Stimulated activated CD4-positive, alpha-beta T cell treated with anti-CD3 and anti-CD28 coated beads, Interleukin-4, amount 100 ng/mL, for 4 hours (primary cell): Measurements from ENCODE around the gene AQP10.
"Not testable (repeated sequence)": the region's sequence is repeated elsewhere in the genome, so short reads cannot be mapped to it uniquely, and the experiment has no call there.

ENCODE experiments used
- DNase-seq, 2 experiments: peaks; one replicate each; pipeline ENCODE4 v3.0.0-alpha.2; 2020

Gene AQP10

GRCh38 chr1:154320882-154321608 lies at the start of gene AQP10:
TSS of gene AQP10 (plus strand) at chr1:154321093. CDS start at chr1:154321156, 63 bp downstream.
- no peak for DNase-seq

DNA sequence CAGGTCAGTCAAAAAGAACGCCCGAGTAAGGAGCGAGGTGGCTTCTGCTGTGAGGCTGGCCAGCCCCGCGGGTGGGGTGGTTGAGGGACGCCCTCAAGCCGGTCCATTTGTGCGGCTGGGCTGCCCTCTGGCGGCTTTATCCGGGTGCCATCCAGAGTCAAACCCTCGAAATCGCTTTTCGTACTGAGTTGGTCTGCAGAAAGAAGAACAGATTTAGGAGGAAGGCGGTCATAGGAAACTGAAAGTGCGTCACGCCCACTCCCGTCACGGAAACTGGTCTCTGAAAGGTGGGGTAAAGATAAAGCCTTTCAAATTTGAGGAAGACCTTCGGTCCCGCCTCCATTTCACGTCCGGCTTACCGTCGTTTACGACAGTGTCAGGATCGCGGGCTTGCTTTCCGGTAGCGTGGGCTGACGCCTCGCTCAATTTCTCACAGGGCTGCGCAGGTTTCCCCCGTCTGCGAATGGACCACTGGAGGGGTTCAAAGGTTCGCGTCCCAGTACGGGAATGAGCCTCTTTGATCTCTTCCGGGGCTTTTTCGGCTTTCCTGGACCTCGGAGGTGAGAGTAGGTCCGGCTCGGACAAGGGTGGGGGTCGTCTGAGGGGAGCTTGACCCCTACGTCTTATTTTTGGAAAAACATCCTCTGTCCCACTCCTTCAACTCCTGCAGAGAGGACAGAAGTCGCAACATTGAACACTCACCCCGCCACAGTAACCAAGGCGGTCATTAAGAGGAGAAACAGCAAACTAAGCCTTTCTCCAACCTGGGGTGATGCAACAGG lies 48.5 kb upstream of the AQP10 start, which contains the start of gene HAX1:
Gene HAX1 (plus strand): TSS at position 413 of the 782 bp plus-strand sequence. CDS start 95 bp downstream, at position 508.
- DNase-seq = peak; percentile 94 to 98

DNA sequence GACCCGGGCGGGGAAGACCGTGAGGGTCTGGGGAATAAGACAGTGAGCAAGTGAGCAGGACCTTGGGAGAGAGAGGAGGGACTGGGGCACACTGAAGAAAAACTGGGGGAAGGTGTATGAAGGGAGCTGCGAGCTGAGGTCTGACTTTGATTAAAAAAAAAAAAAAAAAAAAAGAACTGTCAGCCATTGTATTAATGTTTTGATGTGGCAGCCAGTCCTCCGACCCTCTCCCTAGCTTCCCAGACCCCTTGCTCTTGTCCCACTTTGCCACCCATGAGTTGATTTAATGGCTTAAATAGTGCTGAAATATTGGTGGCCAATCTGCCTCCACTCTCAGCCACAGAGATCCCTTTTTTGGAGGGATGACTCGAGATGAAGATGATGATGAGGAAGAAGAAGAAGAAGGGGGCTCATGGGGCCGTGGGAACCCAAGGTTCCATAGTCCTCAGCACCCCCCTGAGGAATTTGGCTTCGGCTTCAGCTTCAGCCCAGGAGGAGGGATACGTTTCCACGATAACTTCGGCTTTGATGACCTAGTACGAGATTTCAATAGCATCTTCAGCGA lies 47.8 kb upstream of the AQP10 start:
- no peak for DNase-seq

GRCh38 chr1:154276797-154277196 lies 44.1 kb upstream of the AQP10 start:
- DNase-seq = peak in 1 of 2 experiments; percentile 19

DNA sequence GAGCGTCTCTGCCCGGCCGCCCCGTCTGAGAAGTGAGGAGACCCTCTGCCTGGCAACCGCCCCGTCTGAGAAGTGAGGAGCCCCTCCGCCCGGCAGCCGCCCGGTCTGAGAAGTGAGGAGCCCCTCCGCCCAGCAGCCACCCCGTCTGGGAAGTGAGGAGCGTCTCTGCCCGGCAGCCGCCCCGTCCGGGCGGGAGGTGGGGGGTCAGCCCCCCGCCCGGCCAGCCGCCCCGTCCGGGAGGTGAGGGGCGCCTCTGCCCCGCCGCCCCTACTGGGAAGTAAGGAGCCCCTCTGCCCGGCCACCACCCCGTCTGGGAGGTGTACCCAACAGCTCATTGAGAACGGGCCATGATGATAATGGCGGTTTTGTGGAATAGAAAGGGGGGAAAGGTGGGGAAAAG lies 33.3 kb upstream of the AQP10 start:
- DNase-seq = not testable (repeated sequence)

- no peak for DNase-seq
These were observed 32.2 kb upstream of the AQP10 start for GRCh38 chr1:154288661-154289060.

GRCh38 chr1:154290921-154291320 lies 30.0 kb upstream of the AQP10 start:
- DNase-seq = no peak

DNA sequence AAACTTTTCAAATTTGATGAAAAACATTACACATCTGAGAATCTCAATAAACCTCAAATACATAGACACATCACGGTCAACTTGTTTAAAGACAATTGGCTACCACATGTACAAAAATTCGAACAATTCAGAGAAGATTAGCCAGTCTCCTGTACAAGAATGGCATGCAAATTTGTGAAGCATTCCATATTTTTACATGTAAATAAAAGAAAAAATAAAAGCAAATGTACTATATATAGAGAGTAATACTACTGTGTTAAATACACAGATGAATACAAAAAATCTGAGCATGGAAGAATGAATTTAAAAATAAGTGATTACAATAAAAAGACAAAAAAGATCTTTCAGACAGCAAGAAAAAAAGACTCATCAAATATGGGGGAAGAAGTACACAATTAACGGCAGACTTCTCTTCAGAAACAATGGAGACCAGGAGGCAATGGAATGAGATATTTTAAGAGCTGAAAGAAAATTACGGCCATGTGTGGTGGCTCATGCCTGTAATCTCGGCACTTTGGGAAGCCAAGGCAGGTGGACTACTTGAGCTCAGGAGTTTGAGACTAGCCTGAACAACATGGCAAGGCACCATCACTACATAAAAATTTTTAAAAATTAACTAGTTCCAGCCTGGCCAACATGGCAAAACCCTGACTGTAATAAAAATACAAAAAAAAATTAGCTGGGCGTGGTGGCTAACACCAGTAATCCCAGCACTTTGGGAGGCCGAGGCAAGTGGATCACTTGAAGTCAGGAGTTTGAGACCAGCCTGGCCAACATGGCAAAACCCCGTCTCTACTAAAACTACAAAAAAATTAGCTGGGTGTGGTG lies 25.3 kb upstream of the AQP10 start:
- DNase-seq = no peak

- DNase-seq = no peak
These were observed 19.3 kb upstream of the AQP10 start for GRCh38 chr1:154301582-154301981.

DNA sequence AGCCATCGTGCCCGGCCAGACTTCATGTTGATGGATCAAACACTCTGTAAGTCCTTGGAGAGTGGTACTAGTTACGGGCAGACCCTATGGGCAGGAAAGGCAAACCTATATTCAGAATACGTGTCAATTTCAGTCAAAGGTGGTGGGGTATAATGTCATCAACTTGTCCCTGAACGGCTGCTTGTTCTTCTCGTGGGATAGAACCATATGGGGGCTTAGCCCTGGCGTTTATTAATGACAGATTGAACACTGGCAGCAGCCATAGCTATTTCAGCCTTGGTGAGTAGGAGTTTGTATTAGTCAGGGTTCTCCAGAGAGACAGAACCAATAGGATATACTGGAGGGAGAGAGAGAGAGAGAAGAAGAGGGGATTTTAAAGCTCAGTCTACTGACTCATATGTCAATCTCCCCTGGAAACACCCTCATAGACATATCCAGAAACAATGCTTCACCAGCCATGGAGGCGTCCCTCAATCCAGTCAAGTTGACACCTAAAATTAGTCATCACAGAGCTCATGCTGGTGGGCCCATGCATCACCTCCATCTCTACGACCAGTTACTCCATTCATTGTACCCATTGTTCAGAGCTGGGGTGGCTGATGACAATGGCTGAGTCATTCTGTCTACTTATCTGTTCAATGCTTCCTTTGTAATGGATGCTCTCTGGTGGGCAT lies 16.1 kb upstream of the AQP10 start:
- DNase-seq = peak; percentile 6 to 42

DNA sequence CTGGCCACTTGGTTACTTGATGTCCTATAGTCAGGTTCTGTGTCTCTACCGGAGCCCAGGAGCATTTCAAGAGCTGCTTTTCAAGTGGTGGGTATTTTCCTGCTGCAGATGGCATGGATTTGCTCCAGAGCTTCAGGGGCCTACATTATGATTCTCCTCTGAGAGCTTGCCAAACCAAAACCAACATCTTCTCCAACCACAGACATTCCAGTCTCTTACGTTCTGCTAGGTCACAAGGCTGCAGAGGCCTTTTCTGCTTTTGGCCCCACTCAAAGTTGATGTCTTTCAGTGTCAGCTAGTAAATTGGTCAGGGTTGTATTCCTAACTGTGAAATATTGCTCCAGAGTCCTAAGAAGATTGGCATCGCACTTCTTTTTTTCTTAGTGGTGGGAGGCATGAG lies 14.7 kb upstream of the AQP10 start:
- DNase-seq = no peak

- not testable (repeated sequence) for DNase-seq
These were observed 13.1 kb upstream of the AQP10 start for GRCh38 chr1:154307670-154308270.

GRCh38 chr1:154309136-154309535 lies 11.8 kb upstream of the AQP10 start:
- DNase-seq = not testable (repeated sequence)

GRCh38 chr1:154312229-154313065 lies 8.4 kb upstream of the AQP10 start:
- not testable (repeated sequence) for DNase-seq

DNA sequence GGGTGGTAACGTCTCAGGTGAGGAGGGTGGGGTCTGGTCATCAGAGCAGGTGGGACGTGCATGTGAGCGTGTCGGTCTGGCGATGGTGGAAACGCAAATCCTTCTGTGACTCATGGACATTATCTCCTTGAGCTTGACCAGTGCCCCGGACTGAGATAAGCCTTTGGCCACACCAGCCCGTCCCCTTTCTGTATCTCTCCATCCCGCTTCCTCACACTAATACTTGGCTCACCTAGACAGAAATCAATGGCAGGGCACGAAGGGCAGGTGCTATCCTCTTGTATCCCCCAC lies 7.9 kb upstream of the AQP10 start:
- DNase-seq = no peak

- not testable (repeated sequence) for DNase-seq
These were observed 6.7 kb upstream of the AQP10 start for GRCh38 chr1:154314226-154314625.

GRCh38 chr1:154316704-154317103 lies 4.2 kb upstream of the AQP10 start:
- no peak for DNase-seq

DNA sequence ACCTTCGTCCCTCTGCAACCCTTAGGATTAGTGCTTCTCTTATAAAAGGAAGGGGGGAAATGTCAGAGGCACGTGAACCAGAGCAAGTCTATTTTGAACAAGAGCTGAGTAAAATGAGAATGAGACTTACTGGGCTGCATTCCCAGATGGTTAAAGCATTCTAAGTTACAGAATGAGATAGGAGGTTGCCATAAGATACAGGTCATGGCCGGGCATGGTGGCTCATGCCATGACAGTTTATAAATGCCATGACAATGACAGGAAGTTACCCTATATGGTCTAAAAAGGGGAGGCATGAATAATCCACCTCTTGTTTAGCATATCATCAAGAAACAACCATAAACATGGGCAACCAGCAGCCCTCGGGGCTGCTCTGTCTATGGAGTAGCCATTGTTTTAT lies 2.5 kb upstream of the AQP10 start:
- no peak for DNase-seq

DNA sequence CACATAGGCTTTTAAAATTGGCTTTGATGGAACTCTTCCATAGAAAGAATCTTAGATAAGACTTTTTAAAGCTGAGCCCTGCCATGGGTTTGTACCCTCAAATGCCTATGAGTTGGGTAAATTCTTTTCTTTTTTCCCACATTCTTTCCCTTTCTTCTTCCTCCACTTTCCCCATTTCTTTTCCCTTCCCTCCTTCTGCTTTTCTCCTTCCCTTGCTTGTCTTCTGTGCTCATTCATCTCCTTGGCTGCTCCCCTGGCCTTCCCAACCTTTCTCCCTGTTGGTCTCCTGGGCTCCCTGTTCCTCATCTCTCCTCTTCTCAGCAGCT lies 679 bp downstream of the AQP10 start:
- not testable (repeated sequence) for DNase-seq

- no peak for DNase-seq
These were observed 2.6 kb downstream of the AQP10 start for GRCh38 chr1:154323493-154323892.

DNA sequence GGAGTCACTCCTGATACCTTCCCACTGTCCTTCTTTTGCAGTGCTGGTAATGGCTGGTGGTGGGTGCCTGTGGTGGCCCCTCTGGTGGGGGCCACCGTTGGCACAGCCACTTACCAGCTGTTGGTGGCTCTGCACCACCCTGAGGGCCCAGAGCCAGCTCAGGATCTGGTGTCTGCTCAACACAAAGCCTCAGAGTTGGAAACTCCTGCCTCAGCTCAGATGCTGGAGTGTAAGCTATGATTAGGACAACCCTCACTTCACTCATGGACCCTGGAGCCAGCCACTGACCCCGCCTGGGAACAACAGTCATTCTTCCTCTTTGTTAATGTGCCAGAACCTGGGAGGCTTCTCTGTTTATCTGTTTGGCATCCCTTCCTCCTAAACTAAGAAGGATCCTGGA lies 3.3 kb downstream of the AQP10 start:
- no peak for DNase-seq
